ENCODE data around the gene LRP6.

GRCh38 chr12:12097891-12098690 lies 168.8 kb downstream of the LRP6 start:
- no peak for TF ChIP-seq CTCF (IDR thresholded peaks at IDR 0.05 in 2 of 3, conservative IDR thresholded peaks at IDR 0.05 in 1 of 3; ENCODE audit: borderline replicate concordance in 1 of 3, insufficient read depth in 1 of 3, low read depth in 2 of 3, low read length in 2 of 3)
- no peak for TF ChIP-seq POLR2AphosphoS5 (IDR thresholded peaks at IDR 0.05; ENCODE audit: low read depth, low read length)
- TF ChIP-seq POLR2A (IDR thresholded peaks at IDR 0.05; ENCODE audit: borderline replicate concordance, extremely low read depth, insufficient read depth, insufficient read length) = no peak

Measured in HCT116 (cell line).